ENCODE results near the gene BCLAF3.

BCLAF3 gene

GRCh38 chrX:19990556-19991349 is at the start of gene BCLAF3:
TSS of gene BCLAF3 (minus strand) at chrX:19991061. CDS start at chrX:19970264, 20,797 bp downstream.
- DNase-seq (ENCODE audit: low spot score): peak; percentile 87

- DNase-seq (ENCODE audit: low spot score): no peak
Measured at GRCh38 chrX:20038966-20039365, 48.1 kb upstream of the BCLAF3 start.

GRCh38 chrX:20037186-20037585 is 46.3 kb upstream of the BCLAF3 start:
- no peak for DNase-seq (ENCODE audit: low spot score)

GRCh38 chrX:20032201-20032600 is 41.3 kb upstream of the BCLAF3 start:
- DNase-seq (ENCODE audit: low spot score): no peak

GRCh38 chrX:20029728-20030127 is 38.9 kb upstream of the BCLAF3 start:
- no peak for DNase-seq (ENCODE audit: low spot score)

- DNase-seq (ENCODE audit: low spot score): no peak
Measured at GRCh38 chrX:20028588-20028987, 37.7 kb upstream of the BCLAF3 start.

GRCh38 chrX:20026278-20026677 is 35.4 kb upstream of the BCLAF3 start:
- DNase-seq (ENCODE audit: low spot score): no peak

GRCh38 chrX:20019672-20020365 is 29.0 kb upstream of the BCLAF3 start:
- no peak for DNase-seq (ENCODE audit: low spot score)

GRCh38 chrX:20016616-20016945 is 25.7 kb upstream of the BCLAF3 start:
- DNase-seq (ENCODE audit: low spot score): no peak

- no peak for DNase-seq (ENCODE audit: low spot score)
Measured at GRCh38 chrX:20015945-20016615, 25.2 kb upstream of the BCLAF3 start.

GRCh38 chrX:20015422-20015821 is 24.6 kb upstream of the BCLAF3 start:
- no peak for DNase-seq (ENCODE audit: low spot score)

GRCh38 chrX:20011608-20012007 is 20.7 kb upstream of the BCLAF3 start:
- DNase-seq (ENCODE audit: low spot score): no peak

GRCh38 chrX:20007962-20008622 is 17.2 kb upstream of the BCLAF3 start:
- DNase-seq (ENCODE audit: low spot score): no peak

- DNase-seq (ENCODE audit: low spot score): no peak
Measured at GRCh38 chrX:20005883-20006282, 15.0 kb upstream of the BCLAF3 start.

- no peak for DNase-seq (ENCODE audit: low spot score)
Measured at GRCh38 chrX:20001588-20001987, 10.7 kb upstream of the BCLAF3 start.

- DNase-seq (ENCODE audit: low spot score): no peak
Measured at GRCh38 chrX:19991350-19991718, 473 bp upstream of the BCLAF3 start.

- no peak for DNase-seq (ENCODE audit: low spot score)
Measured at GRCh38 chrX:19990151-19990555, 708 bp downstream of the BCLAF3 start.

- DNase-seq (ENCODE audit: low spot score): no peak
Measured at GRCh38 chrX:19987856-19988255, 3.0 kb downstream of the BCLAF3 start.

GRCh38 chrX:19986531-19986930 is 4.3 kb downstream of the BCLAF3 start:
- no peak for DNase-seq (ENCODE audit: low spot score)

- no peak for DNase-seq (ENCODE audit: low spot score)
Measured at GRCh38 chrX:19981947-19982346, 8.9 kb downstream of the BCLAF3 start.

- DNase-seq (ENCODE audit: low spot score): no peak
Measured at GRCh38 chrX:19975845-19976244, 15.0 kb downstream of the BCLAF3 start.

- DNase-seq (ENCODE audit: low spot score): no peak
Measured at GRCh38 chrX:19972984-19973383, 17.9 kb downstream of the BCLAF3 start.

- no peak for DNase-seq (ENCODE audit: low spot score)
Measured at GRCh38 chrX:19968276-19968675, 22.6 kb downstream of the BCLAF3 start.
